Amniotic epithelial cell (primary cell): ENCODE measurements around the gene DNHD1.
"Not testable (repeated sequence)": the region's sequence is repeated elsewhere in the genome, so short reads cannot be mapped to it uniquely, and the experiment has no call there.

Source experiments
- DNase-seq: peaks from one replicate; pipeline ENCODE4 v3.0.0-alpha.2; 2010; ENCODE audit warnings: low read depth

The DNHD1 gene

DNA sequence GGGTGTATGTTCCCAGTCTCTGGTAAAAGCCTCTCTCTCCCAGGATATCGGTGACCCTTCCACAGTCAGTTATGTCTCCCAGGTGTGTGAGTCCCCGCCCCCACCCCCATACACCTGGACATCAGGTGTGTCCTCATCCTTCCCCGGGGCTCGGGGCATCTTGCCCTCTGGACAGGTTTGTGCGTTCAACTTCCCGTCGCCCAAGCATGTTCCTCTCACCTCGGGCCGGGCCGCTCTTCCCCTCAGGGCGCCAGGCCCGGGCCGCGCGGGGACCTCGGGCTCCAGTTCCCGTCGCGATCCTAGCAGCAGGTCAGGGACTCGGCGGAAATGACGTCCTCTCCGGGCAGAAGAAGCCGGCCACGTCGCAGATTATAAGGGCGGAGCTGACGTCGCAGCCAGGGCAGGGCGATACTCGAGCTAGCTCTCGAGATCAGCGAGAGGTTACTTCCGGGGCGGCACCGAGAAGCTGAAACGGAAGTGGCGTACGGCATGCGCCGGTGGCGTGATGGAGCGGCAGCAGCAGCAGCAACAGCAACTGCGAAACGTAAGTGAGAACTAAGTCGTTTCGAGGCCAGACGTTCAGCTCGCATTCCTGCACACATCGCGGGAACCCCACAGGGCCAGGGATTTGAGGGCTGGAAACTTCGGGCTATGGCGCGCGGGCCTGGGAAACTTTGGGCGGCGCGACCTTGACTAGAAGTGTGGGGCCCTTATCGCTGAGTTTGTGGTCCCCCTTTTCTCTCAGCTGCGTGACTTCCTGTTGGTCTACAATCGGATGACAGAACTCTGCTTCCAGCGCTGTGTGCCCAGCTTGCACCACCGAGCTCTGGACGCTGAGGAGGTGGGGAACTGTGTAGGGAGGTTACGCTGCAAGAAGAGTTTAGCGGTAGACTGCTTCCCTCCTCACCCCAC, 15.8 kb upstream of the DNHD1 start, which contains the start of the genes ARFIP2 and TIMM10B:
TSS of gene ARFIP2 (minus strand) at position 320 of the 912 bp plus-strand sequence. CDS start 910 bp downstream, outside the sequence.
TSS of gene TIMM10B (plus strand) at position 490 of the 912 bp plus-strand sequence. CDS start at position 506, 16 bp downstream.
- DNase-seq: peak; percentile 97

DNA sequence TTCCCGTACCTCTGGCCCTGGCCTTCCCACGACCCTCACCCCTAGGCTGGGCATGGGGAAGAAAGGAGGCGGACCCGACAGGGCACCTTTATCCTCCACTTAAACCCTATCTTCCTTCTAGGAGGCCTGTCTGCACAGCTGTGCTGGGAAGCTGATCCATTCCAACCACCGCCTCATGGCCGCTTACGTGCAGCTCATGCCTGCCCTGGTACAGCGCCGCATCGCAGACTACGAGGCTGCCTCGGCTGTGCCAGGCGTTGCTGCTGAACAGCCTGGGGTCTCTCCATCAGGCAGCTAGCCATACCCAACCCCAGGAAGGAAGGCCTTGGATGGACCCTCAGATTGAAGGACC, 15.2 kb upstream of the DNHD1 start:
- DNase-seq: no peak

DNA sequence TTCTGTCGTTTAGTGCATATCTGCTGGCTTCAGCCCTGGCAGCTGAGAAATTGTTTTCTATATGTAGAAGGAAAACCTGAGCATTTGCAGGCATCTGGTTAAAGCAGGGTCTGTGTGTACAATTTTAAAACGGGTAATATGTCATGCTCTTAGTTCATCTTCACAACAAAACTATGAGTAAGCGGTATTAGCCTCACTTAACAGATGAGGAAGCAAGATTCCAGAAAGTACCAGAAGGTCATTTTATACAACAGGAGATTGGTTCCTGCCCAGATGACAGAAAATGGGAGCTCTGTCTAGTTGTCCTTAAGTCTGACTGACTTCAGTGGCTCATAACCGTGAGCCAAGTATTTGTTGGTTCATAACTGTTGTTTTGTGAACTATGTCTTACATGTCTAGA, 14.6 kb upstream of the DNHD1 start:
- DNase-seq: no peak

DNA sequence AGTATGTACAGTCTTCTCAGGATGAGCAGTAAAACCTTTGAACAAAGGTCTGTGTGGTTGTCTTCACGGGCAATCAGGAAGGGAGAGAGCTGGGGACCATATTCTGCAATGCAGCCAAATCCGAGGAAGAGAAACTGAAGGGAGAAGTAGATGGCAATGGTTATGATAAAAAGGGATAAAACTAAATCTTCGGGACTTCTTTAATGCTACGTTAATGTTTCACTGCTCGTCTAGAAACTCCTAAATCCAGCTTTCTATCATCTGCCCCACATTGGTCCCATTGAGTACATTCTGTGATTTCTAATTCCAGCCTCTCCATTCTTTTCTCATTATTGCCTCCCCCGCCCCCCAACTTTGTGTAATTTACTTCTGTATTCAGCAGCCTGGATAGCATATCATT, 14.1 kb upstream of the DNHD1 start:
- no peak for DNase-seq

DNA sequence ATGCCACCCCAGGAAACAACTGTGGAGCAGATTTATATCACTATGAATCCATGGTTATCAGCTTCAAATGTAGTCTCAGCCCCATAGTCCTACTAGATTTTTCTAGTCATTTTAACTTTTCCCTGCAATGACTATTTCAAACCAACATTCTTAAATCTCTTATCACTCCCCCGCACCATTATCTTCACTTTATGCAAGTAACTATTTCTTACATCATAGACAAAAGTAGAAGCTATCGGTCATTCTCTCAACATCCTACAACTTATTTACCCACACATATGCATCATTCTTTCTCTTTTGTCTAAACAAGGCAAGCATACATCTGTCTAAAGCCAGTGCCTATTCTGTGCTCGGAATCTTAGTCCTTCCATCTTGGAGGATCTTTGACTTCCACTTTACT, 11.4 kb upstream of the DNHD1 start:
- peak; percentile 88 for DNase-seq

DNA sequence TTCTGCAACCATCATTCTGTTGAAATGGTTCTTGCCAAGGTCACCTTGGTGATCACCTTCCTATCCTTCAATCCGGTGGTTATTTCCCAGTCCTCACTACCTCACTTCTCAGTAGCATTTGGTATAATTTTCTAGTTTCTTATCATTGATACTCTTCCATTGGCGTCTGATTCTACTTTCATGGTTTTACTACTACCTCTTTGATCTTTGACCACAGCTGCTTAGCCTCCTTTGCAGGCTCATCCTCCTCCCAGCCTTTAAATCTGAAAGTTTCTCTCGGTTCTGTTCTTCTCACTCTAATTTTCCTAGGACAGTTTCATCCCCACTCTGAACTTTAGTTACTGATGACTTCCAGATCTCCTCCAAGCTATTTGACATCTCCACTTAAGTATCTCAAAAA, 10.8 kb upstream of the DNHD1 start:
- DNase-seq: no peak

DNA sequence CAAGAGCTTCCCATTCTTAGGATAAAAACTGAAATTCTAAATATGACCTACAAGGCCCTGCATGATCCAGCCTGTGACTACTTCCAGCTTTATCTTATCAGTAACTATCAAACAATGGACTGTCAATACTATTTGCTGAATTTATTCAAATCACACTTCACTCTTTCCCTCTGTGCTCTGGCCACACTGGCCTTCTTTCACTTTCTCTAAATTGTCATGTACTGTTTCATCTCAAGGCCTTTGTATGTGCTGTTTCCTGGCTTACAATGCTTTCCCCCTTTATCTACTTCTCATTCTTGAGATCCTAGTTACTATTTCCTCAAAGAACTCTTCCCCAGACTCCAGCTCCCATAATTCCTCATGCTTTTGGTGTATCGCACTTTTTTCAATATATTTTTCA, 10.1 kb upstream of the DNHD1 start:
- no peak for DNase-seq

DNA sequence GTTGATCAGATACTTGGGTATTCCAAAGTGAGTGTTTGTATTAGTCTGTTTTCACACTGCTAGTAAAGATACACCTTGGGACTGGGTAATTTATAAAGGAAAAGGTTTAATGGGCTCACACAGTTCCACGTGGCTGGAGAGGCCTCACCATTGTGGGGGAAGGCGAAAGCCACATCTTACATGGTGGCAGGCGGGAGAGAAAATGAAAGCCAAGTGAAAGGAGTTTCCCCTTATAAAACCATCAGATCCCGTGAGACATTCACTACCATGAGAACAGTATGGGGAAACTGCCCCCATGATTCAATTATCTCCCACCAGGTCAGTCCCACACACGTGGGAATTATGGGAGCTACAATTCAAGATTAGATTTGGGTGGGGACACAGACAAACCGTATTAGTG, 8.7 kb upstream of the DNHD1 start:
- no peak for DNase-seq

DNA sequence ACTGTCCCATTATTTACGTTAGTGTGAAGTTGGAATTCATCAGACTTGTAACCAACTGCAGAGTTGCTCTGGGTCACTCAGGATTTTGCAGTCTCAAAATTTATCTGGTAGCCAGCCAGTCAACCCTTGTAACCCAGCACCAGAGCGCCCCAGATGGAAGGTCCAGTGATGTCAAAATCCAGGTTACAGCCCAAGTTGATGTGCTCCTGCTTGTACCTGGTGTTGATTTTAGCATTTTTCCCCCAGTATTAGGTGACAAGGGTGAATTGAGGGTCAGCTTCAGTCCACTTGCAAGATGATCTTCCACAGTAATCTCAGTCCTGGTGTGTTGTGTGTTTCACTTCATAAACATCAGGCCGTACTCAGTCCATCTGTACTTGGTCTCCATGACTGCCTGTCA, 8.3 kb upstream of the DNHD1 start:
- DNase-seq: no peak

DNA sequence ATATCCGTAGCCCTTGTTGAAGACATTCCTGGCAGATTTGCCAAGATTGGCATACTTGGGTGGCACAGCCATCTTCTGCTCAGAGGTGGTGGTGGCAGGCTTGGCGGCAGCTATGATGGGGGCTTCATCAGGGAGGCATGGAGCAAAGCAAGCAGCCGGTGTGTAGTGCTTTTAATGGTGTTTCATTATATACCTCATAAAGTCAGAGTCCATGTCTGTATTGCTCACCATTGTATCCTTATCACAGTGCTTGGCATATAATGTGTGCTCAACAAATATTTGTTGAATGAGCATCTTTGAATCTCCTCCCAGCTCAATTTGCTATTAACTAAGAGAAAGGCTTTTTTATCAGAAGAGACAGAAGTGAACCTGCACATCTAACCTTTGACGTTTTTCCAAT, 7.8 kb upstream of the DNHD1 start:
- no peak for DNase-seq

DNA sequence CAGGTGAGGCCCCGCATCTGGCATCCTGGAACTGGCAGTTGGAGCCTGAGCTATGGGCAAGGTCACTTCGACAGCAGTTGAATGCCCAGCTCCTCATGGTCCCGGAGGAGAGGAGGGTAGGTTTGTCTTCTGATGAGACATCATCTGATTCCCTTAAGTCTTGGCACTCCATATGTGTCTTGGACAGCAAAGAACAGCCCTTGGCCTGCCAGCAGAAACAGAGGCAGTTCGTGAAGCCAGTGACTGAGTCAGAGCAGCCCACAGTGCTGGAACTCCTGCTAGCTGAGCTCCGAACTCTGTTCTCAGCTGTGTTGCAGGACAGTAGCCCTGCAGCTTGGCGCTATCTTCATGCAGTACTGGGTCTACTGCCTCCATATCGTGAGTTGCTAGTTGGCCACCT, 1.0 kb downstream of the DNHD1 start:
- no peak for DNase-seq

DNA sequence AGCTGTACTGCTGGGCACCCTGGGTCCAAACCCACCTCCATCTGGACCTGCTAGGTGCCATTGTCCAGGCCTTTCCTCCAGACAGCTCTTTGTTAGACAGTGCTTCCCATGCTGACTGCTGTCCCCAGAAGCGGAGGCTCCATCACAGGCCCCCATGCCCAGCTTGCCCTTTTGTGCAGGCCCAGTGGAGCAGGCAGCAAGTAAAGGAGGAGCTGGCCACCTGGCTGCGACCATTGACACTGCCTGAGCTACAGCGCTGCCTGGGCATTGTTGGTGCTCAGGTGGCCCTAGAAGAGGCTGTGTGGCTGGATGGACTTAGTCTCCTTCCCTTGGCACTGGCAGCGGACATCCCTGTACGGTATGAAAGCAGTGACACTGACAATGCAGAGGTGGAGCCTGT, 1.5 kb downstream of the DNHD1 start:
- DNase-seq: no peak

DNA sequence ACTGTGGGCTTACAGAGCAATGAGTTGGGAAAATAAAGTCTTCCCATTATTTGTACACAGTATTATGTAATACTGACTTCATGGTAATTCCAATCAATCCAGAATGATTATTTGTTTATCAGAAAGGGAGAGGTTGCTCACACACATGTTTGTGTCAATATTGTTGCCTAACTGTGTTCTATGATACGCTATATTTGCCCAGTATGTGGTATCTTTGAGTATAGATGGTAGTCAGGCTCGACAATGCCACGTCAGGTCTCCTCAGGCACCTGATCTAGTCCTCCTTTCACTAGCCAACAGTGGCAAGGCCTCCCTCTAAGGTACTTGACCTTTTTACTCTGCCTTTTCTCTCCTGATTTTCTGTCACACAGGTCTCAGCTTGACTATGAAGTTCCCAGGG, 5.3 kb downstream of the DNHD1 start:
- no peak for DNase-seq

DNA sequence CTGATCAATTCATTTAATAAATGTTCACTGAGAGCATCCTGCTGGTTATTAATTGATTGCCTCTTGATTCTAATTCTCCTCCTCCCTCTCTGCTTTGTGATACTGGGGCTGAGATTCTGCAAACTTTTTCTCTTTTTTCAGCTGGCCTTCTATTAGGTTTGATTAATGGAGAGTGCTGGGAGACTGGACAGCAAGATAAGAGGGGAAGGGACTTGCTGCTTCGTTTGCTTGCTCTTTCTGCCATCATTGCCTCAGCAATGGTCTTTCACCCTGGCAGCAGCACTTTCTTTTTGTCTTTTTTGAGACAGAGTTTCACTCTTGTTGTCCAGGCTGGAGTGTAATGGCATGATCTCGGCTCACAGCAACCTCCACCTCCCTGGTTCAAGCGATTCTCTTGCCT, 7.1 kb downstream of the DNHD1 start:
- no peak for DNase-seq

DNA sequence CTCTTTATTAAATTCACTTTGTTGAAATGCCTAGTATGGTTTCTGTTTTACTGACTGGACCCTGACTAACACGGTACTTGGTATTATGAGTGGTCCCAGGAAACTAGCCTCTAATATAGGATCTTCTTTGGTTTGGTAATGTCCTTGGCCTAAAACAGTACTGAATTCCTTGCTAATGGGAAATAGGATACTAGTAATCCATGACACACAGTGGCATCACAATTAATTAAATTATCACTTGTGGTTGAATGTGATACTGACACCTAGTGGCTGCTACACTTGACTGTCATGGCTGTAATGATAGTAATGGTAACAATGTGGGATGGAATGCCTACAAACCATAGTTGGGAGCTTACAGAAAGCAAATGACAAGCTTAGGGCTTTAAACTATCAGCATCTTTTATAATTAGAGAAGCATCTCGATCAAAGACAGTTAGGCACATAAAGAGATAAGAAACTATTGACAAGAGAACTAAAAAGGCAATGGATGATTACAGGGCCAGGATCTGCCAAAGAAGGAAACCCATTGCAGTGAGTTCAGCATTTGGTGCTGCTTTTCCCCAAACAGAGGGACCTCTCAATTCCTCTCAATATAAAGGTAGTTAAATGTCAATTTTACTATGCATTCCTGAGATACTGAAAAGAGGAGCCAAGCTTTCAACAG, 8.6 kb downstream of the DNHD1 start:
- peak; percentile 70 for DNase-seq

DNA sequence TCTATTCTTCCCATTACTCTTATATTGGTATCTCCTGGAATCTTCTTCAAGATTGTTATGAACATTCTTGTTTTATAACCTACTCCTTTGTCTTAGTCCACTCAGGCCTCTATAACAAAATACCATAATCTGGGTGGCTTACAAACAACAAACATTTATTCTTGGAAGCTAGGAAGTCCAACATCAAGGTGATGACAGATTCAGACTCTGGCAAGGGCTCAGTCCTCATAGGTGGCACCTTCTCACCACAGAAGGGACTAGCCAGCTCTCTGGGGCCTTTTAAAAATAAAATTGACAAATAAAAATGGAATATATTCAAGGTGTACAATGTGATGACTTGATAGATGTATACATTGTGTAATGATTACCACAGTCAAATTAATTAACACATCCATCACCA, 19.8 kb downstream of the DNHD1 start:
- no peak for DNase-seq

DNA sequence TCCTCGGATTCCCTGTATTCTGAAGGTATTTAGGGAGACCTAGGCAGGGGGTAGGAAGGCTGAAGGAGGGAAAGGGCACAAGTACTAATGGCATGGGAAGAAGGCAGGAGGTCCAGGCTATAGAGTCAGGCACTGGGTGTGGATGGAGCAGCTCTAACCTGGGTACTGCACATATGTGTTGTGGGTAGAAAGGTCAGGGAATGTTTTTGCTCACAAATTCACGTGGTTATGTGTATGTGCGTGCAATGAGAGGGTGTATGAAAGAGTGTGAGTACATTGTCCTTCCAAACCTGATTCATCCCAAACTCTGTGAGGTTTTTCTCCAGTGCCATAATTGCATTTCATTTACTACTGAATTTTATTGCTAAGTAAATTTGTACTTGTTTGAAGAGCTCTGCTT, 23.2 kb downstream of the DNHD1 start:
- no peak for DNase-seq

DNA sequence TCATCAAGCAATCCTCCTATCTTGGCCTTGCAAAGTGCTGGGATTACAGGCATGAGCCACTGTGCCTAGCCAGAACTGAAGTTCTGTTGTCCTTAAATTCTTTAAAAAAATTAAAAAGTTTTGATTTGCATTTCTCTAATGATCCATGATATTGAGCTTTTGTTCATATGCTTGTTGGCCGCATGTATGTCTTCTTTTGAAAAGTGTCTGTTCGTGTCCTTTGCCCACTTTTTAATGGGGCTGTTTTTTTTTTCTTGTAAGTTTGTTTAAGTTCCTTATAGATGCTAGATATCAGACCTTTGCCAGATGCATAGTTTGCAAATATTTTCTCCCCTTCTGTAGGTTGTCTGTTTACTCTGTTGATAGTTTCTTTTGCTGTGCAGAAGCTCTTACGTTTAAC, 24.9 kb downstream of the DNHD1 start:
- DNase-seq: not testable (repeated sequence)

DNA sequence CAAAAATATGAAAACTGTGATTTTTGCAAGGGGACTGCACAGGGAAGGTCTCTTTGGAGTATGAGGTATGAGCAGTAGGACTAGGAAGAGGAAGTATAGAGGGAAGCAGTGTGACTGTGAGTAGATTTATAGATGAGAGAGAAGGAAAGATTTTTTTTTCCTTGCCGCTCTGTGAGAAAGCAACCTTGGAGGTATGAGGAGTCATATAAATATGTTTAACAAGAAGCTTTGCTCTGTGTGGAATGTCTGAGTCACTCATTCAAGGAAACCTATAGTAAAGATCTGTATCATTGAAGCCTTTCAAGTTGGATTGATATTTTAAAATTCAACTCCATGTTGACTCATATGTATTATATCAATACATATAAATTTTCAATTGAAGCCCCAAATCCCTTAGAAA, 26.2 kb downstream of the DNHD1 start:
- DNase-seq: peak; percentile 68

DNA sequence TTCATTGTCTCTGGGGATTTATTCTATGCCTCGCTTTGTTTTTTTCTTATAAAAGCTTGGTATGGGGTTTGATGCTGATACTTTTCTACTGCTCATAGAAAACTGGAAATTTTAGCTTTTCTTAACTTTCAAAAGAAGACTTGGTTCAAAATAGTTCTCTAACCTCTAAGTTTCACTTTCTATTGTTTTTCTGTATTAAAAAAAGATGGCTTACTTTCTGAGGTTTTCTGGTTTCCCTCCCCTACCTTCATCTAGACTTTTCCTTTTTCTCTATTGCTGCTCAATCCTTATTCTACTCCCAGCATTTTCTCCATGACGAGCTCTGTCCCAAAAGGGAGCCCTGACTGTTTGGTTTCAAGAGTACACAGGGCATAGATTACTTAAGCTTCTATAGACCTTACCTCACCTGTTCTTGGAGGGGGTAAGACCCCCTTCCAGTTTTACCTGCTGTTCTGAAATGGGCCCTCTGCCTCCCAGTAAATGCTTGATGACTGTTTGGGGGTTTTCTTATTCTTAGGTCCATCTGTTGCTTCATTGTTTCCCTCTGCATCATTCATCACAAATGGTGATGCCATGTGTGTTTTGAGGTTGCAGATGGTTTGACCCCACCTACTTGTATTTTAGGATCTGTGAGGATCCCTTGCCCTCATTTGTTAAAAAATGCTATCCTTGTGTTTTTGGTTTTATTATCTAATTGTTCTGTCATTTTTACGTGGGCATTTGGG, 29.5 kb downstream of the DNHD1 start:
- no peak for DNase-seq

DNA sequence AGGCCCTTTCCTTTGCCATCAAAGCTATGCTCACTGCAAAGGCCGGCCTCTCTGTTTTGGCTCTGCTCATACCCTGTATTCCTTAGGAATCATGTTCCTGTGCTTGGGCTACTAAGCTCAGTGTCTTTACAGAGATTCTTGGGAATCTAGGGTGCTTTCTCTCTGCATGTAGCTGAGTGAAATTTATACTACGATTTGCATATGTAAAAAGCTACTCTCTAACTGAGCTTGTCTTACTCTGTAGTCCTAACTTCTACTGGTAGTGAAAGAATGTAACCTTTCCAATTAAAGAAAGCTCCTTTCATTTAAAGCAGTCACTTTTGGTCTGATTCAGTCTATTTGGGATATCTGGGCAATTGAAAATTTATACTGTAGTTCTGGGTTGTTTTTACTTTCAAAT, 32.2 kb downstream of the DNHD1 start:
- DNase-seq: no peak

DNA sequence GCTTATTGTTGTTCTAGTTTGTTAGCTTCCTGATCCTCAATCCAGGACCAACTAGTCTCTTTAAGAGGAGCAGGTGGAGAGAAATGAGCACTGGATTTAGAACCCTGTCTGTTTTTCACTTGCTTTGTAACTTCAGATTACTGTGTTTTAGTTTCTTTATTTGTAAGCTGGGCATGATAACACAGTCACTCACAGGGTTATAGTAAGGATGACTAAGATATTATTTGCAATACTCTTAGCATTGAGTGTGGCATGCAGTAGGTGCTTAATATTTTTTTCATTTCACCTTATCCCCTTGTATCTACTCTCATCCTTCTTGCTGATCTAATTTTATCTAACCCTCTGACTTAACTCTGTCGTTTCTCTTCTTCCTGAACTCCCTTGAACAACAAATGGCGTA, 33.8 kb downstream of the DNHD1 start:
- no peak for DNase-seq

DNA sequence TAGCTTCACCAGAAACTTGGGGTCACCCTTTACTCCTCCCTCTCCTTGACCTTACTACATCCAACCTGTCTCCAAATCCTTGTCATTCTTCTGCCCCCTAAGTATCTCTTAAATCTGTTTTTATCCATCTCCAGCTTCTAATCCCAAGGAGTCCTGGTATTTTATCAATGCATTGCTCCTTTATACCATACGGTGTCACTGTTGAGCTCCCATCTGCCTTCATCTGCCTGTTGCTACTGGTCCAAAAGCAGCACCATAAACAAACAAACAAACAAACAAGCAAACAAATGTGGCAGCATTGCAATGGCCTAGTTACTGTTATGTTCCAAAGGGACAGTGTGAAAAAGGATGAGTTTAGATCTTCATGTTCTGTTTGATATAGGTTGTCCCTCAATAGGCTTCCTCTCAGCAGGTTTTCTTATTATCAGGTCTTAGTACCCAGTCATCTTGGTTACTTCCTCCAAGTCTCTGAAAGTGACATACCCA, 34.2 kb downstream of the DNHD1 start:
- DNase-seq: peak; percentile 39
